Fibroblast of villous mesenchyme (primary cell): ENCODE results near the gene DPP10. TPM values are rescaled to one million over a fixed set of nuclear protein-coding genes. Genes with fewer than 3 reads are reported as not detected.
"Not testable (repeated sequence)": the region's sequence is repeated elsewhere in the genome, so short reads cannot be mapped to it uniquely, and the experiment has no call there.

ENCODE experiments used
- DNase-seq: peaks from one replicate; pipeline ENCODE4 v3.0.0-alpha.2; 2010; ENCODE audit warnings: low read depth
- H3K4me3 ChIP-seq: 2 replicates; pipeline ENCODE4 v1.5.1; 2011; ENCODE audit warnings: low read depth, mild to moderate bottlenecking, low read length
- CTCF ChIP-seq: IDR thresholded peaks from 2 replicates; pipeline ENCODE4 v1.5.1; 2012; ENCODE audit warnings: low read depth, mild to moderate bottlenecking, low read length; ENCODE audit not compliant: insufficient read depth
- total RNA-seq: library from RNA; depleted of rRNA; stranded (reverse); fragments of >200 nt; gene quantifications from 2 replicates; pipeline ENCODE4 v1.2.3, GENCODE V29; 2012

Gene DPP10
- total RNA-seq, 1 donor = under 0.01 TPM

- no peak overlapping the region for H3K4me3 ChIP-seq
- no peak for DNase-seq
- TF ChIP-seq CTCF = no peak
Measured at GRCh38 chr2:115412501-115412900, 970.1 kb downstream of the DPP10 start.

- DNase-seq = no peak
- no peak overlapping the region for H3K4me3 ChIP-seq
- no peak for TF ChIP-seq CTCF
Measured at GRCh38 chr2:115413791-115414190, 971.4 kb downstream of the DPP10 start.

- no peak for DNase-seq
- no peak for TF ChIP-seq CTCF
- no peak overlapping the region for H3K4me3 ChIP-seq
Measured at GRCh38 chr2:115414466-115414865, 972.0 kb downstream of the DPP10 start.

- no peak for DNase-seq
- TF ChIP-seq CTCF = no peak
- H3K4me3 ChIP-seq = no peak overlapping the region
Measured at GRCh38 chr2:115422004-115422634, 979.7 kb downstream of the DPP10 start.

- no peak overlapping the region for H3K4me3 ChIP-seq
- no peak for TF ChIP-seq CTCF
- DNase-seq = no peak
Measured at GRCh38 chr2:115427436-115427835, 985.0 kb downstream of the DPP10 start.

GRCh38 chr2:115440746-115441145 lies 998.3 kb downstream of the DPP10 start:
- H3K4me3 ChIP-seq, DNase-seq: not testable (repeated sequence)

- H3K4me3 ChIP-seq = no peak overlapping the region
- DNase-seq = no peak
- TF ChIP-seq CTCF = no peak
Measured at GRCh38 chr2:115443539-115444185, 1001.2 kb downstream of the DPP10 start.
